Right atrium auricular region (tissue), 2 donors: ENCODE results near the gene ACSM6. TPM values are rescaled to one million over a fixed set of nuclear protein-coding genes. Genes with fewer than 3 reads are reported as not detected.
"Not testable (repeated sequence)": the region's sequence is repeated elsewhere in the genome, so short reads cannot be mapped to it uniquely, and the experiment has no call there.

ENCODE experiments used
- DNase-seq: peaks from one replicate; pipeline ENCODE4 v3.0.0-alpha.2; 2019; ENCODE audit warnings: low spot score
- H3K27ac ChIP-seq, 2 donors: fragments of 200-600 bp; sonication (generic); 1 replicate in 1 of 2; 2 replicates in 1 of 2; pipeline ENCODE4 v1.5.1; 2016 to 2019
- H3K27me3 ChIP-seq, 2 donors: fragments of 200-600 bp; sonication (generic); one replicate each; pipeline versions ENCODE4 v1.5.1 to v1.6.0; 2017 to 2019
- H3K36me3 ChIP-seq: fragments of 200-600 bp; sonication (generic); one replicate; pipeline ENCODE4 v1.5.1; 2016
- H3K4me1 ChIP-seq, 2 donors: fragments of 200-600 bp; sonication (generic); one replicate each; pipeline versions ENCODE4 v1.5.1 to v1.6.0; 2017 to 2019
- H3K4me3 ChIP-seq, 2 donors: fragments of 200-600 bp; sonication (generic); 1 replicate in 1 of 2; 2 replicates in 1 of 2; pipeline ENCODE4 v1.5.1; 2017 to 2019; ENCODE audit warnings: mild to moderate bottlenecking in 1 of 2, moderate library complexity in 1 of 2
- H3K9me3 ChIP-seq, 2 donors: fragments of 200-600 bp; sonication (generic); one replicate each; pipeline ENCODE4 v1.5.1; 2019
- total RNA-seq, 2 donors: library from RNA; depleted of rRNA; stranded (reverse); fragments of >200 nt; gene quantifications; one replicate each; pipeline ENCODE4 v1.1.0, GENCODE V29; 2016
- TF ChIP-seq, protein P1 (sequence below), 2 donors: fragments of 200-600 bp; sonication (generic); IDR thresholded peaks; one replicate each; pipeline ENCODE4 v1.5.1; 2019; ENCODE audit warnings: antibody characterized with exemption in 2 of 2

Gene ACSM6
- total RNA-seq, 2 donors from 2014 or later: not detected

DNA sequence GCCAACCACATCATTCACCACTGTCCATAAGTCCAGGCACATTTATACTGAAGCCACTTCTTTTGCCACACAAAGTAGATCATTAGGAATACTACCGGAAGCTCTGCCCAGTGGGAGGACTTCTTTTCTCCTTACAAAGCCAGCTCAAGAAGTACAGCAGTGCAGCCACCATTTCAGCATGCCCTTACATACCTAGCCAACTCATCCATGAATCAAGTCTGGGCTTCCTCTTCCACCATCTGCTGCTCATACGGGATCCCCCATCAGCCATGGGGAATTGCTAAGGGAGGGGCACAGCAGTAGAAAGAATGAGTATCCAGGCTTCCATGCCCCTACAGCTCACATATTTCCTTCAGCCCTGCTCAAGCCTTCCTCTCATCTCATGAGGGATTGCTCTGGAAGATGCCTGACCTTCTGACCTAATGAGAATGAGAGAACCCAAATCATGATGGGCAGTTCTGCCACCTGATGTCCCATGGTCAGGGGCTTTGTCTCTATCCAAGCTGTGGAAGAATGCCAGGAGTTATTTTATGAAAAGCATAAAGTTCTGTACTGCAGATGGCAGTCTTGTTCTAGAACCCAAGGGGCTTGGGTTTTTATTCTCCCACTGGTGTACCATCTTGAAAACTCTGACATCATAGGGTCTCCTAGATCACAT is 39.5 kb downstream of the ACSM6 start:
- no peak overlapping the region for H3K27ac ChIP-seq
- no peaks in the 10 kb centered on the region for H3K27me3 ChIP-seq
- H3K36me3 ChIP-seq: peaks cover 59% of the 10 kb centered on the region
- H3K4me3 ChIP-seq: no peak overlapping the region
- DNase-seq: no peak
- peaks cover 0 to 9% of the 10 kb centered on the region in 2 donors for H3K4me1 ChIP-seq
- H3K9me3 ChIP-seq: no peaks in the 10 kb centered on the region
- TF ChIP-seq, protein P1, sequence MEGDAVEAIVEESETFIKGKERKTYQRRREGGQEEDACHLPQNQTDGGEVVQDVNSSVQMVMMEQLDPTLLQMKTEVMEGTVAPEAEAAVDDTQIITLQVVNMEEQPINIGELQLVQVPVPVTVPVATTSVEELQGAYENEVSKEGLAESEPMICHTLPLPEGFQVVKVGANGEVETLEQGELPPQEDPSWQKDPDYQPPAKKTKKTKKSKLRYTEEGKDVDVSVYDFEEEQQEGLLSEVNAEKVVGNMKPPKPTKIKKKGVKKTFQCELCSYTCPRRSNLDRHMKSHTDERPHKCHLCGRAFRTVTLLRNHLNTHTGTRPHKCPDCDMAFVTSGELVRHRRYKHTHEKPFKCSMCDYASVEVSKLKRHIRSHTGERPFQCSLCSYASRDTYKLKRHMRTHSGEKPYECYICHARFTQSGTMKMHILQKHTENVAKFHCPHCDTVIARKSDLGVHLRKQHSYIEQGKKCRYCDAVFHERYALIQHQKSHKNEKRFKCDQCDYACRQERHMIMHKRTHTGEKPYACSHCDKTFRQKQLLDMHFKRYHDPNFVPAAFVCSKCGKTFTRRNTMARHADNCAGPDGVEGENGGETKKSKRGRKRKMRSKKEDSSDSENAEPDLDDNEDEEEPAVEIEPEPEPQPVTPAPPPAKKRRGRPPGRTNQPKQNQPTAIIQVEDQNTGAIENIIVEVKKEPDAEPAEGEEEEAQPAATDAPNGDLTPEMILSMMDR (IDR thresholded peaks at IDR 0.05): no peak

DNA sequence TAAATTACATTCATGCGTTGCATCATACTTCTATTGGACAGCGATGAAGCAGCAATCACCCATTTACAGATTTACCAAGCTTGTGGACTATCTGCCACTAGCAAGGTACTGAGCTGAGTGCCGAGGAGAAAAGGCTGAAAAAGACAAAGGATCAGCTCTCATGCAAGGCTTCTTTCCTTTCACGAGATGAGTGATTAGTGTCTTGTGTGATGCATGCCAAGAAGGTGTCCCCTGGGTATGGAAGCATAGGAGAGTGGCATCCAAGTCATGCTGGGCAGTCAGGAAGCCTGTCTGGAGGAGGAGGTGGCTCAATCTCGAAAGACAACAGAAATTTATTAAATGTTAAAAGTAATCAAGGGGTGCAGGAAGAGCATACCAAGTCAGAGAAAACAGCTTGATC is 40.9 kb downstream of the ACSM6 start:
- H3K36me3 ChIP-seq: peaks cover 74% of the 10 kb centered on the region
- no peaks in the 10 kb centered on the region for H3K27me3 ChIP-seq
- no peak overlapping the region for H3K4me3 ChIP-seq
- H3K27ac ChIP-seq: no peak overlapping the region
- no peak for DNase-seq
- H3K4me1 ChIP-seq: peaks cover 0 to 7% of the 10 kb centered on the region in 2 donors
- H3K9me3 ChIP-seq: no peaks in the 10 kb centered on the region
- TF ChIP-seq, protein P1 (IDR thresholded peaks at IDR 0.05): no peak

DNA sequence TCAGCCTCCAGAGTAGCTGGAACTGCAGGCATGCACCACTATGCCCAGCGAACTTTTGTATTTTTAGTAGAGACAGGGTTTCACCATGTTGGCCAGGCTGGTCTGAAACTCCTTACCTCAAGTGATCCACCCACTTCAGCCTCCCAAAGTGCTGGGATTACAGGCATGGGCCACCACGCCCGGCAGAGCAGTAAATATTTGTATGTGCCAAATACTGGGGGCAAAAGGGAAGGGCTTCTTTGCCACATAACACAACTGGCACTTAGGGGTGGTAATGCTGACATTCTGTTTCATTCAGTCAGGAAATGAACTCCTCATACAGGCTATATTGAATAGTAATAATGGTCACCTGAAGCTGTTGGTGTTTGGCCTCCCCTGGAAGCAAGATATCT is 41.6 kb downstream of the ACSM6 start:
- Histone ChIP-seq H3K27ac (no peak overlapping the region), H3K36me3 (peaks cover 79% of the 10 kb centered on the region), H3K4me1 (peaks cover 0 to under 1% of the 10 kb centered on the region in 2 donors), H3K9me3 (no peaks in the 10 kb centered on the region), H3K27me3 (no peaks in the 10 kb centered on the region), H3K4me3 (no peak overlapping the region)
- TF ChIP-seq, protein P1 (IDR thresholded peaks at IDR 0.05): no peak
- DNase-seq: no peak

DNA sequence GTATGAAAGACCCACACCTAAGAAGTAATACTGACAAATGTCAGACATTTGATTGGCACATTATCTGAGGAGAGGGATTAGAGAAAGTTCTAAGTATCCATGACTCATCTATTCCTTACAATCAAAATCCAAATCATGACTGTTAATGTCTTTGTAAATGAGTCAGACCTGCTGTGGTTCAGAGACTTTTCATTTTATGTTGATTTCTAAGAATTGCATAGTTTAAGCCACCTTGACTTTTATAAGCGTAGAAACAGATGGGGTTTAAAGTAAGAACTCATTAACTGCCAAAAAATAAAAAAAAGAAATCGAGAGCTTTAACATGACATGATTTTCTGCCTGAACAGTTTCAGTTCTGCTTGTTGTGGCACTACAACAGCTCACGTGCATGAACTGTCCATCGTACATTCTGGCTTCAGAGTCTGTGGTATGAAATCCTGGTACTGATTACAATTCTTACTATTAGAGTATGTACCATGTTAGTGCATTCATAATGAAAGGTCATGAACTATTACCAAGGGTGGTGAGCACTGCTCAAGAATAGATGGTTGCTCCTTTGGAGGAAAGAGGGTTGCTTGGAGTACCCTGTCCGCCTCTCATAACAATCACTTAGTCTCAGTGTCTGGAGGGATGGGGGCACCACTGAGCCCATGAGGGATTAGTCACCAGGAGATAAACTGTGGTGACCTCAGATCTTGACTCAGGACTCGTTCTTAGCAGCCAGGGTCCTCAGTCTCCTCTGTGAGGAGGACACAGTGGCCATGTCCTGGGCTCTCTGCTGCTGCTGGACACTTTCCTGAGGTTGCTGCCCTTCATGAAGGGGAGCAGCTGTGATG is 42.2 kb downstream of the ACSM6 start:
- Histone ChIP-seq H3K4me3 (no peak overlapping the region), H3K27me3 (no peaks in the 10 kb centered on the region), H3K27ac (no peak overlapping the region), H3K36me3 (peaks cover 85% of the 10 kb centered on the region), H3K4me1 (no peaks in the 10 kb centered on the region), H3K9me3 (no peaks in the 10 kb centered on the region)
- DNase-seq: no peak
- TF ChIP-seq, protein P1 (IDR thresholded peaks at IDR 0.05): no peak

DNA sequence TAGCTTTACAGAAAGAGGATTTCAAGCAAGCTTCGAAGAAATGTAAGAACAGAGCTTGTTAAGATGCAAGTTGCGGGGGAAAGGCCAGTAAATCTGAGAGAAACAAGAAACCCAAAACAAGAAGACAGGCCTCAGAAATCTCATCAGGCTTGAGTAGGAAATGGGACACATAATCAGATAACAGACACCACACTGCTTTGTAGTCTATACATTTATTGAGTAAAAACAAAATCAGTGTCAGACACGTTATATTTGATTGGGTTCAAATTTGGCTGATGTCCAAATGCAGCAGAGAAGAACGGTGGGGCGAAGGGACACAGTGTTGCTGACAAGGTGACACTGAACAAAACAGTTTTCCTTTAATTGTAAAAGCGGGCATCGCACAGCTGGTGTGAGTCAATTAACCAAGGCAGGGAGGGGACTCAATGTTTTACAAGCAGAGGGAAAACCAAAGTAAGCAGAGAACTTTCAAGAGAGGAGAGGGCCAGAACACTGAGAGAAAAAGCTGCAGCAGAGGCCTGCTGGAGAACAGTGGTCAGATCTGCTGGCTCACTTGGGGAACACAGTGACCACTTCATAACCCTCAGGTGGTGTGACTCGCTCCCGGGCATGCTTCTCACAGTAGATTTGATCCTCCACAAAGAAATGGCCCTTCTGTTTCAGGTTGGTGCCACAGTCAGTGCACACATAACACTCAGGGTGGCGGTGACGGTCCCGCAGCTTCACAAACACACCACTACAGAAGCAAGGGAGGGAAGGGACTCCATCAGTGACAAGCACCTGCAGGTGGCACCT is 43.5 kb downstream of the ACSM6 start:
- H3K9me3 ChIP-seq: no peaks in the 10 kb centered on the region
- no peak overlapping the region for H3K27ac ChIP-seq
- H3K4me1 ChIP-seq: no peaks in the 10 kb centered on the region
- peaks cover 96% of the 10 kb centered on the region for H3K36me3 ChIP-seq
- TF ChIP-seq, protein P1 (IDR thresholded peaks at IDR 0.05): no peak
- H3K4me3 ChIP-seq: no peak overlapping the region
- no peak for DNase-seq
- no peaks in the 10 kb centered on the region for H3K27me3 ChIP-seq

DNA sequence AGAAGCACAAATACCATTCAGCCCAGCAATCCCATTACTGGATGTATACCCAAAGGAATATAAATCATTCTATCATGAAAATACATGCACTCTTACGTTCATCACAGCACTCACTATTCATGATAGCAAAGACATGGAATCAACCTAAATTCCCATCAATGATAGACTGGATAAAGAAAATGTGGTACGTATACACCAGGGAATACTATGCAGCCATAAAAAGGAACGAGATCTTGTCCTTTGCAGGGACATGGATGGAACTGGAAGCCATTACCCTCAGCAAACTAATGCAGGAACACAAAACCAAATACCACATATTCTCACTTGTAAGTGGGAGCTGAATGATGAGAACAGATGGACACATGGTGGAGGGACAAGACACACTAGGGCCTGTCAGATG is 46.1 kb downstream of the ACSM6 start:
- H3K36me3 ChIP-seq: peaks cover 88% of the 10 kb centered on the region
- H3K4me1 ChIP-seq, H3K4me3 ChIP-seq, H3K27ac ChIP-seq, H3K27me3 ChIP-seq, H3K9me3 ChIP-seq, DNase-seq: not testable (repeated sequence)
